Thoracic aorta (tissue), 2 donors: ENCODE measurements around the gene RPN1. TPM values are rescaled to one million over a fixed set of nuclear protein-coding genes. Genes with fewer than 3 reads are reported as not detected.

Experiments
- ATAC-seq: fragments of 150-250 bp; one replicate; pipeline ENCODE4 v1.8.0; 2017; ENCODE audit warnings: low read depth; ENCODE audit not compliant: insufficient number of reproducible peaks, low FRiP score
- DNase-seq: peaks from one replicate; pipeline ENCODE4 v3.0.0-alpha.2; 2020; ENCODE audit warnings: low spot score
- H3K27ac ChIP-seq, 2 donors: fragments of 200-600 bp; sonication (generic); 1 replicate in 1 of 2; 2 replicates in 1 of 2; pipeline ENCODE4 v1.5.1; 2016; ENCODE audit warnings: mild to moderate bottlenecking in 2 of 2, moderate library complexity in 2 of 2
- H3K27me3 ChIP-seq: fragments of 200-600 bp; sonication (generic); replicated peaks from 2 replicates; pipeline ENCODE4 v1.6.0; 2016; ENCODE audit warnings: mild to moderate bottlenecking; ENCODE audit not compliant: insufficient read depth
- H3K36me3 ChIP-seq: fragments of 200-600 bp; sonication (generic); one replicate; pipeline ENCODE4 v1.5.1; 2016
- H3K4me1 ChIP-seq, 2 donors: fragments of 200-600 bp; sonication (generic); 1 replicate in 1 of 2; 2 replicates in 1 of 2; pipeline versions ENCODE4 v1.5.1 to v1.6.0; 2016; ENCODE audit warnings: low read depth in 2 of 2, mild to moderate bottlenecking in 1 of 2; ENCODE audit not compliant: control insufficient read depth in 1 of 2
- H3K4me3 ChIP-seq: fragments of 200-600 bp; sonication (generic); 2 replicates; pipeline ENCODE4 v1.5.1; 2016; ENCODE audit warnings: mild to moderate bottlenecking
- H3K9me3 ChIP-seq: fragments of 200-600 bp; sonication (generic); 2 replicates; pipeline ENCODE4 v1.5.1; 2016
- total RNA-seq, 2 donors: library from RNA; depleted of rRNA; stranded (reverse); fragments of >200 nt; gene quantifications; one replicate each; pipeline versions ENCODE4 v1.1.0 to v1.2.3, GENCODE V29; 2016
- TF ChIP-seq, protein P1 (sequence below): fragments of 200-600 bp; sonication (generic); IDR thresholded peaks from one replicate; pipeline ENCODE4 v1.5.1; 2019; ENCODE audit warnings: antibody characterized with exemption

The RPN1 gene
- total RNA-seq, result 100 to 1,000 TPM; 202 to 227 TPM

DNA sequence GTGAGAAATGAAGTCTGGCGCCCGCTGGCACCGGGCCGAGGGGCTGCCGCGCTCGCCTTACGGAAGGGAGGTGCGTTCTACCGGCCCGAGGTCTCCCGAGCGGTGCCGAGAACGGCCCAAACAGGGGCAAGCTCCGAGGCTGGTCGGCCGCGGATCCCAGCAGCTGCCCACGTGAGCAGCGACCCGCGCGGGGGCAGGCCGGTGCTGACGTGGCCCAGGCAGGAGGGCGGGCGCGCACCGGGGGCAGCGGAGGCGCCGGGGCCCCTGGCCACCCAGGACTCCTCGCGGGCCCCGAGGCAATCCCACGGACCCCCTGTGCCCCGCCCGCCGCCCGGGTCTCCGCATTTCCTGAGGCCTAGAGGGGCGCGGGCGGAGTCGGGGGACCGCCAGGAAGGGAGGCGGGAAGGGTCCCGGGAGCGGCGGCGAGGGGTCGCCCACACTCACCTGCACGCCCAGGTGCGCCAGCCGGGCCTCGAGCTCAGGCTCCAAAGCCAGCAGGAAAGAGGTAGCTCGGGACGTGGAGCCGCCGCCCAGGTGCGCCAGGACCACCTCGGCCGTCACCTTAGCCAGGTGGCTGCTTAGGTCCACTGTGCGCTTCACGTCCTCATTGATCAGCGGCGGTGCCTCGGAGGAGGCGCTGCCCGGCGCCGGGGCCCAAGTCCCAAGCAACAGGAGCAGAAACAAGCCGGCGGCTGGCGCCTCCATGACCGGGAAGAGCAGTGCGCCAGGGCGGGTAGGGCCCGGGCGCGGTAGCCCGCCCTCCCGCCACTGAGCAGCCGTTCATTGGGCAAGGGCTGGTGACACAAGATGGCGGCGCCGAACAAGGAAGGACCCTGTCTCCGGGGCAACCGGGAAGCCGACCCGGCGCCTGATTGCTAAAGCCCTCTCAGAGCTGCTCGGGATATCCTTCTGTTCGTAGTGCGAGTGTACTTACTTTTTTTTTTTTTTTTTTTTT lies at the start of gene RPN1:
Gene RPN1, minus strand, starts transcription at position 723 of the 955 bp plus-strand sequence. Its CDS starts 18 bp downstream, at position 705.
- Histone ChIP-seq H3K36me3 (no peaks in the 10 kb centered on the region), H3K4me1 (peaks cover 8 to 29% of the 10 kb centered on the region in 2 donors), H3K27me3 (no peaks in the 10 kb centered on the region), H3K27ac (peak within 1 kb of the TSS; percentile 96 to 98), H3K9me3 (no peaks in the 10 kb centered on the region), H3K4me3 (peak within 1 kb of the TSS; percentile 99)
- TF ChIP-seq, protein P1, sequence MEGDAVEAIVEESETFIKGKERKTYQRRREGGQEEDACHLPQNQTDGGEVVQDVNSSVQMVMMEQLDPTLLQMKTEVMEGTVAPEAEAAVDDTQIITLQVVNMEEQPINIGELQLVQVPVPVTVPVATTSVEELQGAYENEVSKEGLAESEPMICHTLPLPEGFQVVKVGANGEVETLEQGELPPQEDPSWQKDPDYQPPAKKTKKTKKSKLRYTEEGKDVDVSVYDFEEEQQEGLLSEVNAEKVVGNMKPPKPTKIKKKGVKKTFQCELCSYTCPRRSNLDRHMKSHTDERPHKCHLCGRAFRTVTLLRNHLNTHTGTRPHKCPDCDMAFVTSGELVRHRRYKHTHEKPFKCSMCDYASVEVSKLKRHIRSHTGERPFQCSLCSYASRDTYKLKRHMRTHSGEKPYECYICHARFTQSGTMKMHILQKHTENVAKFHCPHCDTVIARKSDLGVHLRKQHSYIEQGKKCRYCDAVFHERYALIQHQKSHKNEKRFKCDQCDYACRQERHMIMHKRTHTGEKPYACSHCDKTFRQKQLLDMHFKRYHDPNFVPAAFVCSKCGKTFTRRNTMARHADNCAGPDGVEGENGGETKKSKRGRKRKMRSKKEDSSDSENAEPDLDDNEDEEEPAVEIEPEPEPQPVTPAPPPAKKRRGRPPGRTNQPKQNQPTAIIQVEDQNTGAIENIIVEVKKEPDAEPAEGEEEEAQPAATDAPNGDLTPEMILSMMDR, result no peak
- peak; percentile 99 for ATAC-seq
- peak; percentile 90 for DNase-seq

DNA sequence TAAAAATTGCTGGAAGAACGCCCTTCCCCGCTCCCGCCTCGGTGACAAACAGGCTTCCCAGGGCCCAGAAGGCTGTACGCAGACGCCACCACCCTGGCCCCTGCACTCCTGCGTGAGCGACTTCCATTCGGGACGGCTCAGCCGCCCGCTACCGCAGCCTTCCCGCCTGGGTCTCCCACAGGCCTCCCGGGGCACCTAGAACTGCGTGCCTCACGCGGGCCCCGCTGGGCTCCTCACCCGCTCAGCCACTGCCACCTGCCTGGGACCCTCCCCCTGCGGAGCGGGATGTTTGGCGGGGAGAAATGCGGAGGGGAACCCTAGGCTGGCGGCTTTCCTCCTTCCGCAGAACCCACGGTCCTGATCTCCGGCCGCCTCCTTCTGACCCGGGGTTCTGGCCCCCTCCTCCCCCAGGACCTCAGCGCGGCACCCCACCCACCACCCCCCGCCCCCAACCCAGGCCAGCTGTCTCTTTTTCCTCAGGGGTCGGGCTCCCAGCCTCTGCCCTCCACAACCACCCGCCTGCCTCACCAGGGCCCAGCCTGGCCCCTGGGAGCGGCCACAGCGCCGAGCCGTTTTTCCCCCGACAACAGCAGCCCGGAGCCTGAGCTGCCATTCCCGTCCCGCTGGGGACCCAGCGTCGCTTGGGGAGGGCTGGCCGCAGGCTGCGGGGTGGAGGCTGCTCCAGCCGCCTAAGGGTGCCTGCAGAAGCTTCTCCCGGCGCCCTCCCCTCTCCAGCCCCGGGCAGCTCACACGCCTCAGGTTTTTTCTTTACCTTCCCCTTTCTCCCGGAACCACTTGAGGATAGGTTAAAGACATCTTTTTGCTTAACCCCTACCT lies 47.8 kb upstream of the RPN1 start:
- H3K27ac ChIP-seq, result peak overlapping the region; percentile 85 to 88
- no peaks in the 10 kb centered on the region for H3K9me3 ChIP-seq
- H3K4me3 ChIP-seq, result peak overlapping the region; percentile 92
- no peaks in the 10 kb centered on the region for H3K27me3 ChIP-seq
- DNase-seq, result no peak
- H3K4me1 ChIP-seq, result no peaks in the 10 kb centered on the region
- TF ChIP-seq, protein P1, result no peak
- ATAC-seq, result peak; percentile 50
- H3K36me3 ChIP-seq, result no peaks in the 10 kb centered on the region

DNA sequence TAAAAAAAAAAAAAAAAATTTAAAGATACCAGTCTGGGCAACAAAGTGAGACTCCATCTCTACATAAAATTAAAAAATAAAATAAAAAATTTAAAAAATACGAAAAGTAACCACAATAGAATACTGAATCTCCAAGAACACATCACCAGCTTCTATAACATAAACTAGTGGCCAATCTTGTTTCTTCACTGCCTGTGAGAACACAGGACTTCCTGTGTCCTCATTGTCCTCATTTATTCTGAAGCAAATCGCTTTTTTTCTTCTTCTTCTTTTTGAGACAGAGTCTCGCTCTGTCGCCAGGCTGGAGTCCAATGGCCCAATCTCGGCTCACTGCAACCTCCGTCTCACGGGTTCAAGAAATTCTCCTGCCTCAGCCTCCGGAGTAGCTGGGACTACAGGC lies 46.7 kb upstream of the RPN1 start:
- ATAC-seq (no peak), DNase-seq (no peak)
- no peak overlapping the region for H3K27ac ChIP-seq
- H3K36me3 ChIP-seq, result no peaks in the 10 kb centered on the region
- no peaks in the 10 kb centered on the region for H3K4me1 ChIP-seq
- H3K4me3 ChIP-seq, result no peak overlapping the region
- TF ChIP-seq, protein P1, result no peak
- H3K27me3 ChIP-seq, result no peaks in the 10 kb centered on the region
- no peaks in the 10 kb centered on the region for H3K9me3 ChIP-seq

DNA sequence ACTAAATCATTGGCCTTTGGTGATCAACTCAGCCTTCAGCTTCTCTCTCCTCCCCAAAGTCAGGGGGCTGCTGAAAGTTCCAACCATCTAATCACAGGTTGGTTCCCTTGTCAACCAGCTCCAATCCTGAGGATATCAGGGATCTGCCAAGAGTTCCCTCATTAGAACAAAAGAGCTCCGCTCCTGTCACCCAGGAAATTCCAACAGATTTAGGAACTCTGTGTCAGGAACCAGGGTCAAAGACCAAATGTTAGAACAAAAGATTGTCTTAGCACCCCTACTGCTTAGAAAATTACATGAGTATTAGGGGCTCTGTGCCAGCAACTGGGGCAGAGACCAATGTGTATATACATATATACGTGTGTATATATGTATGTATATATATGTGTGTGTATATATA lies 43.1 kb upstream of the RPN1 start:
- DNase-seq (no peak), ATAC-seq (no peak)
- H3K27ac ChIP-seq, result no peak overlapping the region
- H3K9me3 ChIP-seq, result no peaks in the 10 kb centered on the region
- H3K4me3 ChIP-seq, result no peak overlapping the region
- H3K27me3 ChIP-seq, result no peaks in the 10 kb centered on the region
- TF ChIP-seq, protein P1, result no peak
- no peaks in the 10 kb centered on the region for H3K4me1 ChIP-seq
- no peaks in the 10 kb centered on the region for H3K36me3 ChIP-seq

DNA sequence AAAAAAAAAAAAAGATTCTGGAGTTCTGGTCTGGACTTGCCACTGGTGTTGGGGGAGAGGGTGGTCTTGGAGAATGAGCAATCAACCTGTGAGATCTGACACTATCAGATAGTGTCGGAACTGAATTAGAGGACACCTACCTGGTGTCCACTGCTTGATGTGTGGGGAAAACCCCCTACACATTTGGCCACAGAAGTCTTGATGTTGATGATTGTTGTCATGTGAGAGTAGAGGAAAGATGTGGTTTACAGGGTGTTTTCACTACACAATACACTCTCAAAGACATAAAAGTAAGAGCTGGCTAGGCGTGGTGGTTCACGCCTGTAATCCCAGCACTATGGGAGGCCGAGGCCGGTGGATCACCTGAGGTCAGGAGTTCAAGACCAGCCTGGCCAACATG lies 38.4 kb upstream of the RPN1 start:
- no peaks in the 10 kb centered on the region for H3K27me3 ChIP-seq

More for the DNA sequence above, 38.4 kb upstream of the RPN1 start:
- no peak for ATAC-seq
- no peak overlapping the region for H3K4me3 ChIP-seq
- H3K9me3 ChIP-seq, result no peaks in the 10 kb centered on the region
- TF ChIP-seq, protein P1, result no peak
- no peak for DNase-seq
- H3K36me3 ChIP-seq, result no peaks in the 10 kb centered on the region
- no peaks in the 10 kb centered on the region for H3K4me1 ChIP-seq
- H3K27ac ChIP-seq, result no peak overlapping the region
